B cell (primary cell): ENCODE measurements around the gene SPRR3. TPM values are rescaled to one million over a fixed set of nuclear protein-coding genes. Genes with fewer than 3 reads are reported as not detected.

Experiments
- ATAC-seq: fragments of 200-7000 bp; cut with Tn5 transposase; one replicate; pipeline ENCODE4 v1.10.0; 2021; ENCODE audit warnings: low read depth, mild to moderate bottlenecking, moderate number of reproducible peaks, moderate library complexity
- CTCF ChIA-PET: fragments of 350-600 bp; sonication (Branson Sonifier 250); formaldehyde crosslinking; loops from one replicate; lab custom pipeline; 2021; ENCODE audit warnings: antibody characterized with exemption, inconsistent platforms; lab: Charles Lee
- POLR2A ChIA-PET: fragments of 350-600 bp; sonication (Branson Sonifier 250); formaldehyde crosslinking; loops from one replicate; lab custom pipeline; 2021; ENCODE audit warnings: antibody characterized with exemption; lab: Charles Lee
- DNase-seq: peaks from one replicate; pipeline ENCODE4 v3.0.0; 2013
- H2AFZ ChIP-seq: 2 replicates; pipeline ENCODE4 v1.6.1; 2012; ENCODE audit warnings: mild to moderate bottlenecking, low read depth, low read length; ENCODE audit not compliant: insufficient read depth, poor library complexity, severe bottlenecking
- H3K27ac ChIP-seq, 2 donors: 1 replicate in 1 of 2; 2 replicates in 1 of 2; pipeline ENCODE4 v1.5.1; 2012 to 2013; ENCODE audit warnings: low read length in 2 of 2, mild to moderate bottlenecking in 2 of 2, moderate library complexity in 1 of 2
- H3K27me3 ChIP-seq, 4 experiments: fragments of 200-600 bp in 1 of 4; sonication (generic) in 1 of 4; replicated peaks in 1 of 4; 1 replicate in 2 of 4; 2 replicates in 2 of 4; pipeline versions ENCODE4 v1.6.1 to v1.7.0; 2013 to 2016; ENCODE audit warnings: low read length in 3 of 4, mild to moderate bottlenecking in 2 of 4, mixed read lengths in 1 of 4, moderate library complexity in 1 of 4; ENCODE audit not compliant: insufficient read depth in 4 of 4, control insufficient read depth in 3 of 4; ENCODE audit errors: control extremely low read depth in 1 of 4
- H3K36me3 ChIP-seq, 2 experiments: replicated peaks in 1 of 2; 1 replicate in 1 of 2; 2 replicates in 1 of 2; pipeline versions ENCODE4 v1.6.1 to v1.7.1; 2013; ENCODE audit warnings: low read length in 1 of 2; ENCODE audit not compliant: insufficient read depth in 2 of 2, control insufficient read depth in 1 of 2; ENCODE audit errors: control extremely low read depth in 1 of 2, extremely low read depth in 1 of 2
- H3K4me1 ChIP-seq, 2 donors: fragments of 200-600 bp in 1 of 2; sonication (generic) in 1 of 2; 1 replicate in 1 of 2; 2 replicates in 1 of 2; pipeline versions ENCODE4 v1.5.1 to v1.6.1; 2013 to 2017; ENCODE audit warnings: low read length in 2 of 2; ENCODE audit not compliant: control insufficient read depth in 2 of 2, insufficient read depth in 2 of 2
- H3K4me2 ChIP-seq: replicated peaks from 2 replicates; pipeline ENCODE3; 2012; ENCODE audit warnings: mild to moderate bottlenecking, low read depth, low read length; ENCODE audit not compliant: poor library complexity, severe bottlenecking
- H3K4me3 ChIP-seq, 5 experiments: fragments of 200-600 bp in 1 of 5; sonication (generic) in 1 of 5; 1 replicate in 3 of 5; 2 replicates in 2 of 5; pipeline versions ENCODE4 v1.5.1 to v1.7.0; 2011 to 2016; ENCODE audit warnings: low read length in 4 of 5, mild to moderate bottlenecking in 4 of 5, low read depth in 2 of 5, control low read depth in 1 of 5, moderate library complexity in 1 of 5; ENCODE audit not compliant: insufficient read depth in 1 of 5; ENCODE audit errors: control extremely low read depth in 1 of 5, extremely low read depth in 1 of 5
- H3K79me2 ChIP-seq: fragments of 200-600 bp; sonication (generic); one replicate; pipeline ENCODE4 v1.6.0; 2016; ENCODE audit warnings: low read length; ENCODE audit not compliant: control insufficient read depth, insufficient read depth
- H3K9ac ChIP-seq: fragments of 200-600 bp; sonication (generic); 2 replicates; pipeline ENCODE4 v1.6.1; 2017; ENCODE audit warnings: mild to moderate bottlenecking, low read length, moderate library complexity
- H3K9me3 ChIP-seq, 3 donors: one replicate each; pipeline versions ENCODE4 v1.6.1 to v1.7.1; 2013; ENCODE audit warnings: low read length in 2 of 3; ENCODE audit not compliant: control insufficient read depth in 2 of 3, insufficient read depth in 1 of 3; ENCODE audit errors: control extremely low read depth in 1 of 3
- H4K20me1 ChIP-seq: 2 replicates; pipeline ENCODE4 v1.6.0; 2012; ENCODE audit warnings: mild to moderate bottlenecking, low read length; ENCODE audit not compliant: insufficient read depth, control insufficient read depth, poor library complexity, severe bottlenecking
- H3K27ac Mint-ChIP-seq: one replicate; pipeline ENCODE4 v1.8.0; 2021; ENCODE audit warnings: mixed read lengths
- H3K27me3 Mint-ChIP-seq: one replicate; pipeline ENCODE4 v1.8.0; 2021; ENCODE audit warnings: mixed read lengths
- H3K4me1 Mint-ChIP-seq: one replicate; pipeline ENCODE4 v1.8.0; 2021; ENCODE audit warnings: mixed read lengths
- H3K4me3 Mint-ChIP-seq: one replicate; pipeline ENCODE4 v1.8.0; 2021; ENCODE audit warnings: mixed read lengths
- H3K9me3 Mint-ChIP-seq: one replicate; pipeline ENCODE4 v1.8.0; 2022; ENCODE audit warnings: mixed read lengths; ENCODE audit not compliant: insufficient read depth
- EZH2 ChIP-seq: IDR thresholded peaks from 2 replicates; pipeline ENCODE4 v1.6.1; 2012; ENCODE audit warnings: borderline replicate concordance, low read depth, mild to moderate bottlenecking, moderate library complexity, low read length; ENCODE audit not compliant: insufficient read depth, poor library complexity, severe bottlenecking
- WGBS: methylation state at CpG from one replicate; pipeline ENCODE4 v1.1.5; 2013; ENCODE audit warnings: missing lambda C conversion rate; ENCODE audit not compliant: insufficient coverage; 5-methylcytosine and 5-hydroxymethylcytosine counted together
- intact Hi-C: fragments of 100-400 bp; cut with micrococcal nuclease; formaldehyde crosslinking; loops from one replicate; pipeline ENCODE4 v1.10.0; 2022
- polyA plus RNA-seq: library from polyadenylated mRNA; depleted of rRNA; stranded (reverse); fragments of >200 nt; gene quantifications from 2 replicates; pipeline ENCODE4 v1.2.3, GENCODE V29; 2012
- total RNA-seq, 2 donors: library from RNA; stranded (reverse); fragments of 120-200 nt in 1 of 2; gene quantifications; 1 replicate in 1 of 2; 2 replicates in 1 of 2; pipeline versions ENCODE4 v1.2.3 to v1.2.4, GENCODE V29; 2013 to 2022
- TF ChIP-seq, protein P1 (sequence below): fragments of 200-600 bp; IDR thresholded peaks from one replicate; pipeline ENCODE4 v1.8.0; 2022; ENCODE audit warnings: antibody characterized with exemption, mild to moderate bottlenecking

The SPRR3 gene
- total and polyA plus RNA-seq, 2 donors (not counting 1 experiment from before 2014, with no cell fraction given), result not detected

DNA sequence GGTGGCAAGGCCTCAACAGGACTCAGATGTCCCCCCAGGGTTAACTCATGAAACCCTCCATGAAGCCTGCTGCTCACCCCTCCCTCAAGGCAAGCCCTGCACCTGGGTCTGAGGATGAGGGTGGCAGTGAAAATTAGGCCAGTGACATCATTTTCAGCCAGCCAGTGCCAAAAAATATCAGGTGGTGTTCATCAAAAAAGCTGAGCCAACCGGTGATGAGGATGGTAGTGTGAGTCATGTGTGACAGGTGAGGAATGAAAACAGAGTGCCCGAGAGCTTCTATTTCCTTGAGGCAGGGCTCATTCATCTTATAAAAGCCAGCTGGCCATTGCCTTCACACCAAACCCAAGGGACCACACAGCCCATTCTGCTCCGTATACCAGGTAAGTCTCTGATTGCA is 17.8 kb upstream of the SPRR3 start, which contains the start of gene SPRR1A:
SPRR1A (plus strand) TSS at position 339 of the 400 bp plus-strand sequence. CDS start 1,150 bp downstream, outside the sequence.
- WGBS, result no CpG with 5 or more reads among the region's 3 CpGs
- Histone ChIP-seq H3K4me3 (no peak within 1 kb of the TSS), H2AFZ (no peak within 1 kb of the TSS), H3K9me3 (no peaks in the 10 kb centered on the region), H3K27me3 (peaks cover 0 to 14% (median 2%) of the 10 kb centered on the region in 4 experiments), H3K4me1 (no peaks in the 10 kb centered on the region), H3K4me2 (no peak within 1 kb of the TSS), H3K36me3 (no peaks in the 10 kb centered on the region), H4K20me1 (no peaks in the 10 kb centered on the region), H3K79me2 (no peaks in the 10 kb centered on the region), H3K9ac (no peak within 1 kb of the TSS), H3K27ac (no peak within 1 kb of the TSS)
- ChIA-PET CTCF (no interaction called here), POLR2A (no interaction called here)
- no peak for TF ChIP-seq EZH2
- TF ChIP-seq, protein P1, sequence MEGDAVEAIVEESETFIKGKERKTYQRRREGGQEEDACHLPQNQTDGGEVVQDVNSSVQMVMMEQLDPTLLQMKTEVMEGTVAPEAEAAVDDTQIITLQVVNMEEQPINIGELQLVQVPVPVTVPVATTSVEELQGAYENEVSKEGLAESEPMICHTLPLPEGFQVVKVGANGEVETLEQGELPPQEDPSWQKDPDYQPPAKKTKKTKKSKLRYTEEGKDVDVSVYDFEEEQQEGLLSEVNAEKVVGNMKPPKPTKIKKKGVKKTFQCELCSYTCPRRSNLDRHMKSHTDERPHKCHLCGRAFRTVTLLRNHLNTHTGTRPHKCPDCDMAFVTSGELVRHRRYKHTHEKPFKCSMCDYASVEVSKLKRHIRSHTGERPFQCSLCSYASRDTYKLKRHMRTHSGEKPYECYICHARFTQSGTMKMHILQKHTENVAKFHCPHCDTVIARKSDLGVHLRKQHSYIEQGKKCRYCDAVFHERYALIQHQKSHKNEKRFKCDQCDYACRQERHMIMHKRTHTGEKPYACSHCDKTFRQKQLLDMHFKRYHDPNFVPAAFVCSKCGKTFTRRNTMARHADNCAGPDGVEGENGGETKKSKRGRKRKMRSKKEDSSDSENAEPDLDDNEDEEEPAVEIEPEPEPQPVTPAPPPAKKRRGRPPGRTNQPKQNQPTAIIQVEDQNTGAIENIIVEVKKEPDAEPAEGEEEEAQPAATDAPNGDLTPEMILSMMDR, result no peak
- DNase-seq, result no peak
- H3K4me3 Mint-ChIP-seq, result no peak within 1 kb of the TSS
- no peaks in the 10 kb centered on the region for H3K4me1 Mint-ChIP-seq
- intact Hi-C loops, result no loop called here
- ATAC-seq, result no peak
- peaks cover 45% of the 10 kb centered on the region for H3K27me3 Mint-ChIP-seq
- H3K9me3 Mint-ChIP-seq, result no peaks in the 10 kb centered on the region
- no peak within 1 kb of the TSS for H3K27ac Mint-ChIP-seq

DNA sequence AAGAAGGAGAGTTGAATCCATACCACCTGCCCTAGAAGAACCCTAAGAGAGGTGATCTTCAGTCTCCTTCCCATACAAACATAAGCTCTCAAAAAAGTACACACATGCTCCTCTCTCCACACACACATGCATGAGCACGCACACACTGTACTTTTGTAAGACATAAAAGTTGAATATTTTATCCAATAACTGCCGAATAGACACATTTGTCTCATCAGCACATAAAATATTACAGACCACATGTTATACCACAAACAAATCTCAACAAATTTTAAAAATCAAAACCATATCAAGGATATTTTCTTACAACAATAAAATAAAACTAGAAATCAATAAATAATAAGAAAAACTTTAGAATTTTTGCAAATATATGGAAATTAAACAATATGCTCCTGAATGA is 15.0 kb upstream of the SPRR3 start:
- TF ChIP-seq, protein P1, result no peak
- peaks cover 25% of the 10 kb centered on the region for H3K27me3 Mint-ChIP-seq
- WGBS, result no CpG with 5 or more reads among the region's 2 CpGs

More for the DNA sequence above, 15.0 kb upstream of the SPRR3 start:
- Histone ChIP-seq H3K9me3 (no peaks in the 10 kb centered on the region), H2AFZ (no peak overlapping the region), H3K36me3 (no peaks in the 10 kb centered on the region), H3K9ac (no peak overlapping the region), H3K4me2 (no peak overlapping the region), H3K27ac (no peak overlapping the region), H3K27me3 (peaks cover 0 to 7% (median 2%) of the 10 kb centered on the region in 4 experiments), H3K4me1 (no peaks in the 10 kb centered on the region), H3K79me2 (no peaks in the 10 kb centered on the region), H3K4me3 (no peak overlapping the region), H4K20me1 (no peaks in the 10 kb centered on the region)
- DNase-seq (no peak), ATAC-seq (no peak)
- CTCF ChIA-PET, result no interaction called here
- H3K9me3 Mint-ChIP-seq, result no peaks in the 10 kb centered on the region
- H3K27ac Mint-ChIP-seq, result no peak overlapping the region
- H3K4me1 Mint-ChIP-seq, result no peaks in the 10 kb centered on the region
- POLR2A ChIA-PET, result no interaction called here
- intact Hi-C loops, result no loop called here
- H3K4me3 Mint-ChIP-seq, result no peak overlapping the region
